H1 (cell line): ENCODE results near the gene PPIL4.
"Not testable (repeated sequence)": the region's sequence is repeated elsewhere in the genome, so short reads cannot be mapped to it uniquely, and the experiment has no call there.

Source experiments
- CBX5 ChIP-seq: fragments of 300-800, 300-1000 bp; sonication (generic); IDR thresholded peaks from 2 replicates; pipeline ENCODE4 v1.7.1; 2016; ENCODE audit warnings: antibody characterized with exemption, low read length, low read depth
- CEBPB ChIP-seq: IDR thresholded peaks from 2 replicates; pipeline ENCODE4 v1.6.1; 2012; ENCODE audit warnings: low read depth, low read length
- CHD1 ChIP-seq: IDR thresholded peaks from 2 replicates; pipeline ENCODE4 v1.6.1; 2012; ENCODE audit warnings: low read depth, low read length, improper control_type of control experiment
- CHD2 ChIP-seq: IDR thresholded peaks from 2 replicates; pipeline ENCODE4 v1.6.1; 2012; ENCODE audit warnings: low read length, improper control_type of control experiment
- CTCF ChIP-seq, 3 experiments: IDR thresholded peaks; 1 replicate in 2 of 3; 2 replicates in 1 of 3; pipeline versions ENCODE4 v1.5.1 to v1.6.1; 2011; ENCODE audit warnings: low read length in 3 of 3, mild to moderate bottlenecking in 3 of 3, inconsistent platforms in 2 of 3, low read depth in 1 of 3, moderate library complexity in 1 of 3; ENCODE audit not compliant: insufficient read depth in 1 of 3; ENCODE audit errors: control extremely low read depth in 1 of 3
- EP300 ChIP-seq, 2 experiments: IDR thresholded peaks; 1 replicate in 1 of 2; 2 replicates in 1 of 2; pipeline ENCODE4 v1.6.1; 2011 to 2012; ENCODE audit warnings: low read depth in 2 of 2, low read length in 2 of 2, mild to moderate bottlenecking in 2 of 2, borderline replicate concordance in 1 of 2, inconsistent platforms in 1 of 2, moderate library complexity in 1 of 2
- EZH2 ChIP-seq: fragments of 200-600 bp; sonication (generic); IDR thresholded peaks from 2 replicates; pipeline ENCODE4 v1.7.1; 2012; ENCODE audit warnings: low read depth, mild to moderate bottlenecking, moderate library complexity, low read length, inconsistent platforms; ENCODE audit not compliant: severe bottlenecking
- HDAC6 ChIP-seq: IDR thresholded peaks from one replicate; pipeline ENCODE4 v1.7.1; 2012; ENCODE audit warnings: low read depth, mild to moderate bottlenecking, inconsistent platforms, low read length, moderate library complexity
- POLR2A ChIP-seq, 2 experiments: IDR thresholded peaks; 1 replicate in 1 of 2; 2 replicates in 1 of 2; pipeline ENCODE4 v1.6.1; 2011; ENCODE audit warnings: low read depth in 2 of 2, low read length in 2 of 2, mild to moderate bottlenecking in 2 of 2; ENCODE audit errors: control extremely low read depth in 1 of 2
- POLR2AphosphoS5 ChIP-seq: IDR thresholded peaks from 2 replicates; pipeline ENCODE4 v1.6.1; 2011; ENCODE audit warnings: low read depth, low read length
- POU5F1 ChIP-seq: IDR thresholded peaks from 2 replicates; pipeline ENCODE4 v1.6.1; 2011; ENCODE audit warnings: low read depth, mild to moderate bottlenecking, low read length, moderate library complexity
- RAD21 ChIP-seq, 2 experiments: IDR thresholded peaks in 1 of 2; conservative IDR thresholded peaks in 1 of 2; 2 replicates each; pipeline ENCODE4 v1.6.1; 2011; ENCODE audit warnings: low read depth in 2 of 2, low read length in 2 of 2, improper control_type of control experiment in 1 of 2, inconsistent platforms in 1 of 2, mild to moderate bottlenecking in 1 of 2, moderate library complexity in 1 of 2
- TBP ChIP-seq: IDR thresholded peaks from 2 replicates; pipeline ENCODE4 v1.6.1; 2011; ENCODE audit warnings: low read depth, low read length, improper control_type of control experiment
- TF ChIP-seq, protein P1 (sequence below): IDR thresholded peaks from 2 replicates; pipeline ENCODE4 v1.6.1; 2011; ENCODE audit warnings: low read depth, mild to moderate bottlenecking, low read length; ENCODE audit not compliant: insufficient read depth

- TF ChIP-seq RAD21 (IDR thresholded peaks at IDR 0.05 in 1 of 2, conservative IDR thresholded peaks at IDR 0.05 in 1 of 2; ENCODE audit: low read depth in 2 of 2, low read length in 2 of 2); EP300 (IDR thresholded peaks at IDR 0.05; ENCODE audit: borderline replicate concordance in 1 of 2, low read depth in 2 of 2, low read length in 2 of 2); EZH2; CTCF (IDR thresholded peaks at IDR 0.05; ENCODE audit: control extremely low read depth in 1 of 3, insufficient read depth in 1 of 3, low read depth in 1 of 3, low read length in 3 of 3); TBP; POLR2AphosphoS5; CHD1; CHD2; CEBPB; HDAC6; POLR2A (IDR thresholded peaks at IDR 0.05; ENCODE audit: control extremely low read depth in 1 of 2, low read depth in 2 of 2, low read length in 2 of 2); POU5F1; CBX5: not testable (repeated sequence)
- TF ChIP-seq, protein P1, sequence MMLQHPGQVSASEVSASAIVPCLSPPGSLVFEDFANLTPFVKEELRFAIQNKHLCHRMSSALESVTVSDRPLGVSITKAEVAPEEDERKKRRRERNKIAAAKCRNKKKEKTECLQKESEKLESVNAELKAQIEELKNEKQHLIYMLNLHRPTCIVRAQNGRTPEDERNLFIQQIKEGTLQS, result not testable (repeated sequence)
Observed at GRCh38 chr6:149494810-149495209, 51.0 kb downstream of the PPIL4 start.
